ENCODE measurements around the gene ANKRD13B. TPM values are rescaled to one million over a fixed set of nuclear protein-coding genes. Genes with fewer than 3 reads are reported as not detected.

Gene ANKRD13B
- total RNA-seq, 2 donors from 2014 or later, result 2.7 to 30.0 TPM

DNA sequence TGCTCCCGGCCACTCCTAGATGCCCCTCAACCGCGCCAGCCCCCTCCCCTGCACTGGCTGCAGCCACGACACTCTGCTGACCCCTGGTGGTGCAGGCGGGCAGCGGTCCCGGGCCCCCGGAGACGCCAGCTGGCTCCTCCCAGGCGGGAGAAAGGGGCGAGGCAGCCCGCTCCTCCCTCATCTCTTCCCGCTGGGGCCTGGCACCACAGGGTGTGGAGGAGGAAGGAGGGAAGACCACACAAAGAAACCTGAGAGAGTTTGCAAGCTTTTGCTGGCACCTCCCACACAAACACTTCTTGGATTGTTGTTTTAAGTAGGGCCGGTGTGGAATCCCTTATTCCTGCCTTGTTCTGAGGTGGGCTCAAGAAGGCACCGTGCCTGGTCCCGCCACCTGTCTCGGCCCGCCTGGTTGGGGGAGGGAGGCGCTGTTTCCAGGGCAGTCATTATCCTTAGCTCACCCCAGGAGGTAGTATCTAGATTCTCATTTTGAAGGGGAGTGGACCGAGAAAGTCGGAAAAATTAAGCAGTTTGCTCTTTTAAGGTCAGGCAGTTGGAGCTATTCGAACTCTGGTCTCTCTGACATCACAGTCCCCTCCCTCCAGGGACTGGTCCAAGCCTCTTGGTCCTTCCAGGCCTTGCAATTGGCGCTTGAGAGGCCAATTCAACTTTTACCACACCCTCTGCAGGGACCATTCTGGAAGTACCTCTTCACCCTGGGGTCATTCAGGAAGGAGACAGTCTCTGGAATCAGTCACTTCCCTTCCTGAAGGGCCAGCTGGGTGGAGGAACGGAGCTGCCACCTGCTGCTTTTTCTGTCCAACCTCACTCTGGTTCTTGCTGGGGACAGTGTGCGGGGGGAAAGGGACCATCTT lies 959 bp upstream of the ANKRD13B start:
- Histone ChIP-seq H3K9me3 (no peaks in the 10 kb centered on the region), H3K27me3 (replicated peaks; ENCODE audit: insufficient read depth) (no peaks in the 10 kb centered on the region), H3K4me1 (replicated peaks) (peaks cover 24% of the 10 kb centered on the region), H3K4me3 (peak overlapping the region in 1 of 2 donors; percentile 10), H3K36me3 (no peaks in the 10 kb centered on the region), H3K27ac (peak overlapping the region; percentile 48 to 77)
- WGBS, result 10% methylated on average over 25 of the region's 25 CpGs
- TF ChIP-seq, protein P1, sequence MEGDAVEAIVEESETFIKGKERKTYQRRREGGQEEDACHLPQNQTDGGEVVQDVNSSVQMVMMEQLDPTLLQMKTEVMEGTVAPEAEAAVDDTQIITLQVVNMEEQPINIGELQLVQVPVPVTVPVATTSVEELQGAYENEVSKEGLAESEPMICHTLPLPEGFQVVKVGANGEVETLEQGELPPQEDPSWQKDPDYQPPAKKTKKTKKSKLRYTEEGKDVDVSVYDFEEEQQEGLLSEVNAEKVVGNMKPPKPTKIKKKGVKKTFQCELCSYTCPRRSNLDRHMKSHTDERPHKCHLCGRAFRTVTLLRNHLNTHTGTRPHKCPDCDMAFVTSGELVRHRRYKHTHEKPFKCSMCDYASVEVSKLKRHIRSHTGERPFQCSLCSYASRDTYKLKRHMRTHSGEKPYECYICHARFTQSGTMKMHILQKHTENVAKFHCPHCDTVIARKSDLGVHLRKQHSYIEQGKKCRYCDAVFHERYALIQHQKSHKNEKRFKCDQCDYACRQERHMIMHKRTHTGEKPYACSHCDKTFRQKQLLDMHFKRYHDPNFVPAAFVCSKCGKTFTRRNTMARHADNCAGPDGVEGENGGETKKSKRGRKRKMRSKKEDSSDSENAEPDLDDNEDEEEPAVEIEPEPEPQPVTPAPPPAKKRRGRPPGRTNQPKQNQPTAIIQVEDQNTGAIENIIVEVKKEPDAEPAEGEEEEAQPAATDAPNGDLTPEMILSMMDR (IDR thresholded peaks at IDR 0.05), result peak; percentile 83 to 97 (median 92)
- TF ChIP-seq POLR2AphosphoS5 (IDR thresholded peaks at IDR 0.05) (peak; percentile 83), POLR2A (IDR thresholded peaks at IDR 0.05) (peak; percentile 58)
- intact Hi-C loops (cut with DNase I), result loop anchor here (2.0 kb wide), 1 partner anchor 339 kb away; the partner anchor contains the start of gene SSH2
- DNase-seq (ENCODE audit: low spot score), result peak; percentile 83

DNA sequence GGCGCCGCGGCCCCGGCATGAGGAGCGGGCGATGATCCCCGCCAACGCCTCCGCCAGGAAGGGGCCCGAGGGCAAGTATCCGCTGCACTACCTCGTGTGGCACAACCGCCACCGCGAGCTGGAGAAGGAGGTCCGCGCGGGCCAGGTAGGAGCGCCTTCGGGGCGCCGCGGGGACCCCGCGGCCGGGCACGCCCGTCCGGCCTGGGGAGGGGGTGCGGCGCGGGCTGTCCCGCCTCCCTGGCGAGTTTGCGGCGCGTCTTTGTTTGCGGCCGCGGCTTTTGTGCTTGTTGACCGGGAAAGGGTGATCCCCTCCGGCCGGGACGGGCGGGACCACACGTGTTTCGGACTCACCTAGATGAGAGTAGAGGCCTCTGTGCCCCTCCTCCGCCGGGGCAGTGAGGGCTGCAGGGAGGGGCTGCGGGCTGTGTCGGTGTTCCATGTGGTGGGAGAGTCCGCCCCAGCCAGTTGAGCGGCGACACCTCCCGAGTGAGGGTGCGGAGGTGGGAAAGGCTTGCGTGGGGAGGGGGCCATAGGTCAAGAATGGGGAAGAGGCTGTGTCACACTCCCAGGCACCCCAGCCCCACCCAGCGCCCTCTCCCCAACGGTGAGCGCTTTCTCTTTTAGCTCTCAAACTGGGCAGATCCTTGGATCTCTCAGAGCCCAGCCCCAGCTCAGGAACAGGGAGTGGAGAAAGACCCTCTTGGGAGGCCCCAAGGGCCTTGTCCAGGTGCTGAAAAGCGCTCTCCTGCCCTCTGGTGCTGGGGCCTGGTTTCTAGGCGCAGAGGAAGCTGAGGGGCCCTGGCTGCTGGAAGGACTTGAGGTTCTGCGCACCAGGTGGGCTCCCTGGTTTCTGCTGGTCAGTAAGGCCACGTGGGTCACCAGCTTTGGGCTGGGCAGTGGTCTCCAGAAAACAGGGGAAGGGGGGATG lies 923 bp downstream of the ANKRD13B start:
- no peak for DNase-seq (ENCODE audit: low spot score)
- H3K9me3 ChIP-seq, result no peaks in the 10 kb centered on the region
- H3K27ac ChIP-seq, result no peak overlapping the region
- H3K36me3 ChIP-seq, result no peaks in the 10 kb centered on the region
- no peak for TF ChIP-seq POLR2AphosphoS5 (IDR thresholded peaks at IDR 0.05)
- TF ChIP-seq, protein P1 (IDR thresholded peaks at IDR 0.05), result peak in 1 of 4 experiments; percentile 28
- TF ChIP-seq POLR2A (IDR thresholded peaks at IDR 0.05), result peak; percentile 13
- 11% methylated on average over 37 of the region's 64 CpGs for WGBS
- intact Hi-C loops (cut with DNase I), result no loop called here
- no peaks in the 10 kb centered on the region for H3K27me3 ChIP-seq (replicated peaks; ENCODE audit: insufficient read depth)
- peaks cover 16% of the 10 kb centered on the region for H3K4me1 ChIP-seq (replicated peaks)
- peak overlapping the region; percentile 56 to 60 for H3K4me3 ChIP-seq

DNA sequence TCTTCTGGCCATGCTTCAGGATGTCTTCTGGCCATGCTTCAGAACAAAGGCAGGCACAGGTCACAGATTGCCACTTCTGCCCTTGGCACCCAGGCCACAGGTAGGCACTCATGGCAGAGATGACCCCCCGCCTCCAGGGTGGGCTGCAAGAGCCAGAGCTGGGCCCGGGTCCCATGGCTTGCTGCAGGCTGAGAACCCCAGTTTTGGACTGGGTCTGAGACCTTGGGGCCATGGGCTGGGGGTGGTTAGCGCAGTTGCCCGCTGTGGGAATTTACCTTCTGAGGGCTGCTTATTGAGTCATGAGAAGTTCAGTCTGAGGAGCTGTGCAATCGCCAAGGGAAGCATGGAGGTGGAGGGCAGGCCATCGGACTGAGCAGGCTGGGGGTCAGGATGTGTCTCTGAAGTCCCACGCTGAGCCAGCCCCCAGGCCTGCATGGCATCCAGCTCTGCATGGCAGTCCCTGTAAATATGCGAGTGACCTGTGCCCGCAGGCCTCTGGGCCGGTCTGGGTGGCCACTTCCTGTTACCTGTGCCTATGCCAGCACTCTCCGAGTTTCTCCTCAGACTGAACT lies 1.7 kb downstream of the ANKRD13B start:
- no peak overlapping the region for H3K27ac ChIP-seq
- no peak overlapping the region for H3K4me3 ChIP-seq
- no peaks in the 10 kb centered on the region for H3K27me3 ChIP-seq (replicated peaks; ENCODE audit: insufficient read depth)
- no peaks in the 10 kb centered on the region for H3K36me3 ChIP-seq
- intact Hi-C loops (cut with DNase I), result no loop called here
- TF ChIP-seq POLR2A (IDR thresholded peaks at IDR 0.05), result no peak
- no peak for TF ChIP-seq POLR2AphosphoS5 (IDR thresholded peaks at IDR 0.05)
- TF ChIP-seq, protein P1 (IDR thresholded peaks at IDR 0.05), result no peak
- H3K4me1 ChIP-seq (replicated peaks), result peaks cover 16% of the 10 kb centered on the region
- DNase-seq (ENCODE audit: low spot score), result no peak
- no peaks in the 10 kb centered on the region for H3K9me3 ChIP-seq
- 89% methylated on average over 11 of the region's 11 CpGs for WGBS

DNA sequence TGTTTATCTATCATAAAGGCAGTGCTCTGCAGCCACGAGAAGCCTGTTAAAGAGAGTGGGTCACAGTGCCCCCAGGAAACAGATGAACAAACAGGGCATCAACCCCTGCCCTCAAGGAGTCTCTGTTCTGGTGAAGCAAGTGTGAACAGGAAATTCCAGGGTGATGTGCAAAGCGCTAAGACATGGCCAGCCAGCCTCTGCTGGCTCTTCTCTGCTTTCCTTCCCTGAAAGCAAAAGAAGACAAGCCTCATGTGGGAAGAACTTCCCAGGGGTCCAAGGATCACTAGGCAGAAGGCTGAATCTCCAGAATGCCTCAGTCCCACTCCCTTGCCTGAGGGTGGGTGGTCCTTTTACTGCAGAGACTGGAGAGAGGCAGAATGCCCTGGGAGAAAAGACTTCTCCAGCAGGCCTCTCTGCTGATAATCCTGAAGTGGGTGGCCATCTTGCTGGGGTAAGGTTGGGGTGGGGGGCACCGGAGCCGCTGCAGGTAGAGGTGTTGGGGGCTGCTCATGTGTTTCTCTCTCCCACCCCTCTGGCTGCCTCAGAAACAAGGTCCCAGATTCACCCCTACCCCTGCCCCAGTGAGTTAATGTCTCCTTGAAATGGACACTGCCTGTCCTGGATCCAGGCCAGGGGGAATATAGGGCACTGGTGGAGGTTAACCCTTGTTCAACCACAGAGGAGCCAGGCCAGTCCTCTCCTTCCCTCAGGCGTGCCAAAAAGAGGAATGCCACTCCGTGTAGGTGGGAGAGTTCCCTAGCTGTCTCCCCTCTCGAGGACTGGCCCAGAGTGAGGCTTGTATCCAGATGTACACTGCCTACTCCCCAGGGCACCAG lies 2.4 kb downstream of the ANKRD13B start:
- TF ChIP-seq, protein P1 (IDR thresholded peaks at IDR 0.05), result no peak
- TF ChIP-seq POLR2A (IDR thresholded peaks at IDR 0.05) (no peak), POLR2AphosphoS5 (IDR thresholded peaks at IDR 0.05) (no peak)
- H3K4me1 ChIP-seq (replicated peaks), result peaks cover 10% of the 10 kb centered on the region
- H3K27me3 ChIP-seq (replicated peaks; ENCODE audit: insufficient read depth), result no peaks in the 10 kb centered on the region
- intact Hi-C loops (cut with DNase I), result no loop called here
- WGBS, result 87% methylated on average over 7 of the region's 7 CpGs
- H3K36me3 ChIP-seq, result no peaks in the 10 kb centered on the region
- DNase-seq (ENCODE audit: low spot score), result no peak
- no peak overlapping the region for H3K27ac ChIP-seq
- H3K9me3 ChIP-seq, result no peaks in the 10 kb centered on the region
- no peak overlapping the region for H3K4me3 ChIP-seq
